AG10803 (cell line): Measurements from ENCODE around the gene KCNAB1.
"Not testable (repeated sequence)": the region's sequence is repeated elsewhere in the genome, so short reads cannot be mapped to it uniquely, and the experiment has no call there.

Experiments used
- DNase-seq: peaks from one replicate; pipeline ENCODE4 v3.0.0; 2010; ENCODE audit warnings: low read depth
- H3K4me3 ChIP-seq: 2 replicates; pipeline ENCODE4 v1.5.1; 2011; ENCODE audit warnings: mild to moderate bottlenecking, low read length, control low read depth
- TF ChIP-seq, protein P1 (sequence below): conservative IDR thresholded peaks from 2 replicates; pipeline ENCODE4 v1.5.1; 2011; ENCODE audit warnings: mild to moderate bottlenecking, low read length, control low read depth, inconsistent platforms

Gene KCNAB1

DNA sequence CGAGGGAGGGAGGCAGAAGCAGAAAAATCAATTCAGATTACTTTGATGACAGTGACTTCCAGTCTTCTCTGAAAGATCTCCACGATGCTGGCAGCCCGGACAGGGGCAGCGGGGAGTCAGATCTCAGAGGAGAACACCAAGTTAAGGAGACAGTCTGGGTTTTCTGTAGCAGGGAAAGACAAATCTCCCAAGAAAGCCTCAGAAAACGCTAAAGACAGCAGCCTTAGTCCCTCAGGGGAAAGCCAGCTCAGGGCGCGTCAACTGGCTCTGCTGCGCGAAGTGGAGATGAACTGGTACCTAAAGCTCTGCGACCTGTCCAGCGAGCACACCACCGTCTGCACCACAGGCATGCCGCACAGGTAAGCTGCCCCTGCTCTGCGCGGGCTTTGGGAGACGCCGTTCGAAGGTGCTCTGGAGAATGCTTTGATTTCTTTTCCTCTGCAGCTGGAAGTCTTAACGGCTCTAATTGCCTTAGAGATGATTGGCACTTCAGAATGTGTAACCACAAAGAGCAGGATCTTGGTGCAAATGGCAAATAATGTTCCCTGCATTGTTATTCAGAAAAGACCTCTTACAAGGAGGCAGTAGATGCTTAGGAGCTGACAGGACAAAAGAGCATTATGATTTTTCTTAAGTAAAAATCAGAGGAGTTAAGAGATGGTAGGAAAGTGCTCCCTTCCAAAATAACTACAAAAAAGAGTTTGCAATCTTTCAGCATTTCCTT lies at the start of gene KCNAB1:
TSS of gene KCNAB1 (plus strand) at position 51 of the 724 bp plus-strand sequence.
- H3K4me3 ChIP-seq = no peak within 1 kb of the TSS
- TF ChIP-seq, protein P1, sequence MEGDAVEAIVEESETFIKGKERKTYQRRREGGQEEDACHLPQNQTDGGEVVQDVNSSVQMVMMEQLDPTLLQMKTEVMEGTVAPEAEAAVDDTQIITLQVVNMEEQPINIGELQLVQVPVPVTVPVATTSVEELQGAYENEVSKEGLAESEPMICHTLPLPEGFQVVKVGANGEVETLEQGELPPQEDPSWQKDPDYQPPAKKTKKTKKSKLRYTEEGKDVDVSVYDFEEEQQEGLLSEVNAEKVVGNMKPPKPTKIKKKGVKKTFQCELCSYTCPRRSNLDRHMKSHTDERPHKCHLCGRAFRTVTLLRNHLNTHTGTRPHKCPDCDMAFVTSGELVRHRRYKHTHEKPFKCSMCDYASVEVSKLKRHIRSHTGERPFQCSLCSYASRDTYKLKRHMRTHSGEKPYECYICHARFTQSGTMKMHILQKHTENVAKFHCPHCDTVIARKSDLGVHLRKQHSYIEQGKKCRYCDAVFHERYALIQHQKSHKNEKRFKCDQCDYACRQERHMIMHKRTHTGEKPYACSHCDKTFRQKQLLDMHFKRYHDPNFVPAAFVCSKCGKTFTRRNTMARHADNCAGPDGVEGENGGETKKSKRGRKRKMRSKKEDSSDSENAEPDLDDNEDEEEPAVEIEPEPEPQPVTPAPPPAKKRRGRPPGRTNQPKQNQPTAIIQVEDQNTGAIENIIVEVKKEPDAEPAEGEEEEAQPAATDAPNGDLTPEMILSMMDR = no peak
- no peak for DNase-seq

DNA sequence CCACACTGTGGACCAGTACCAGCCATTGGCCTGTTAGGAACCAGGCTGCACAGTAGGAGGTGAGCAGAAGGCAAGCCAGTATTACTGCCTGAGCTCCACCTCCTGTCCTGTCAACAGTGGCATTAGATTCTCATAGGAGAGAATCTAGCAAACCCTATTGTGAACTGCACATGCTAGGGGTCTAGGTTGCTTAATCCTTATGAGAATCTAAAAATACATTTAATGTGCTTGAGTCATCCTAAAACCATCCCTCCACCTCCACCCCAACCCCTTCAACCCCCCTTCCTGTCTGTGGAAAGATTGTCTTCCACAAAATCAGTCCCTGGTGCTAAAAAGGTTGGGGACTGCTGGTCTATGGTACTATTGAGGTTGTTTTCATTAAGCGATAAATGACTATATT lies 49.3 kb upstream of the KCNAB1 start:
- peak; percentile 7 for DNase-seq
- TF ChIP-seq, protein P1 = no peak
- no peak overlapping the region for H3K4me3 ChIP-seq

DNA sequence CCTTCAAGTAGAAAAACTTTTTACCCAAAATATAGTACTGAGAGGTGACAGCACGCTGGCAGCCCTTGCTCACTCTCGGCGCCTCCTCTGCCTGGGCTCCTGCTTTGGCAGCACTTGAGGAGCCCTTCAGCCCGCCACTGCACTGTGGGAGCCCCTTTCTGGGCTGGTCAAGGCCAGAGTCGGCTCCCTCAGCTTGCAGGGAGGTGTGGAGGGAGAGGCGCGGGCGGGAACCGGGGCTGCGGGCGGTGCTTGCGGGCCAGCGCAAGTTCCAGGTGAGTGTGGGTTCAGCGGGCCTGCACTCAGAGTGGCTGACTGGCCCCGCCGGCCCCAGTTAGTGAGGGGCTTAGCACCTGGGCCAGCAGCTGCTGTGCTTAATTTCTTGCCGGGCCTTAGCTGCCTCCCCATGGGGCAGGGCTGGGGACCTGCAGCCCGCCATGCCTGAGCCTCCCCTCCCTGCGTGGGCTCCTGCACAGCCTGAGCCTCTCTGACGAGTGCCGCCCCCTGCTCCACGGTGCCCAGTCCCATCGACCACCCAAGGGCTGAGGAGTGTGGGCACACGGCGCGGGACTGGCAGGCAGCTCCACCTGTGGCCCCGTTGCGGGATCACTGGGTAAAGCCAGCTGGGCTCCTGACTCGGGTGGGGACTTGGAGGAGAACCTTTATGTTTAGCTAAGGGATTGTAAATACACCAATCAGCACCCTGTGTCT lies 47.3 kb upstream of the KCNAB1 start:
- DNase-seq, H3K4me3 ChIP-seq: not testable (repeated sequence)

DNA sequence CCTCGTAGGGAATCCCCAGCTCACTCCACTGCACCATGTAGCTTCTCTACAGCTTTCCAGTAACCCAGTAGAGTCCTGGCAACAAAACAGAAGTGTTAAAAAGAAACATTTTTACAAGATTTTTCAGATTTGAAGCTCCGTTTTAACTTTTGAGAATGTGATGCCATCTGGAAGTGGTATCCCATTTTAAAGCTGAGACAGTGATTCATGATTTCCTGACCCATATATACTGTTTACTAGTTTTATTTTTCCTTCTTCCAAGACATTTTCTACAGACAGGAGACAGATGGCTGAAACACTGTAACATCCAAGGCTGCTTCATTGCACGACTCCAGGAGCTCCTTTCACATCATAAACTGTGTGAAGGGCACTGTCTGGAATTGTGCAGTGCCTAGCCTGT lies 30.3 kb upstream of the KCNAB1 start:
- H3K4me3 ChIP-seq = no peak overlapping the region
- no peak for DNase-seq
- TF ChIP-seq, protein P1 = no peak

DNA sequence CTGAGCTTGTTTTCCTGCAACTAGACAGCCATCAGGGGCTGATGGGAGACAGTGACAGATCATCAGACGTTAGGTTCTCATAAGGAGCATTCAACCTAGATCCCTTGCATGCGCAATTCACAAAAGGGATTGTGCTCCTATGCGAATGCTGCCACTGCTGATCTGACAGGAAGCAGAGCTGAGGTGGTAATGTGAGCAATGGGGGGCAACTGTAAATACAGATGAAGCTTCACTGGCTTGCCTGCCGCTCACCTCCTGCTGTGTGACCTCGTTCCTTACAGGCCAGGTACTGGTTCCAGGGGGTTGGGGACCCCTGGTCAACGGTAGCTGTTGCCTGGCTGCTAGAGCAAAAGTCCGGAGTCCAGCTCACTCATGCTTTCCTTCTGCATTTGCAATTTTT lies 26.4 kb upstream of the KCNAB1 start:
- no peak for DNase-seq
- no peak overlapping the region for H3K4me3 ChIP-seq
- TF ChIP-seq, protein P1 = no peak

DNA sequence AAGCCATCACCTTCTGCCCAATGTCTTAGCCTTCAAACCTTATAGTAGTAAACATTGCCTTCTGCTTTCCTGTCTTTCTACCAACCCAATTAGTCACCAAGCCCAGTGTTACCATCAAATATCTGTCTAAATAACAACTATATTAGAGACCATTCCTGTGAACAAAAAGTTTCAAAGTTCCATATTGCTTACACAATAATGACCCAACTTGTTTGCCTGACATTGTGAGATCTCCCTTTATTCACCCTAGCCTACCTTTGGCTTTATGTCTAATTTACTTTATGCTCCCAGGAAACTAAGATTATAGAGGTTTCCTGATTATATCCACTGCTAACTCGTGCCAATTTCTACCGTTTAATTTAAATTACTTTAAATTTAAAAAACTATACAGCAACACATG lies 26.0 kb upstream of the KCNAB1 start:
- H3K4me3 ChIP-seq = no peak overlapping the region
- DNase-seq = no peak
- TF ChIP-seq, protein P1 = no peak

DNA sequence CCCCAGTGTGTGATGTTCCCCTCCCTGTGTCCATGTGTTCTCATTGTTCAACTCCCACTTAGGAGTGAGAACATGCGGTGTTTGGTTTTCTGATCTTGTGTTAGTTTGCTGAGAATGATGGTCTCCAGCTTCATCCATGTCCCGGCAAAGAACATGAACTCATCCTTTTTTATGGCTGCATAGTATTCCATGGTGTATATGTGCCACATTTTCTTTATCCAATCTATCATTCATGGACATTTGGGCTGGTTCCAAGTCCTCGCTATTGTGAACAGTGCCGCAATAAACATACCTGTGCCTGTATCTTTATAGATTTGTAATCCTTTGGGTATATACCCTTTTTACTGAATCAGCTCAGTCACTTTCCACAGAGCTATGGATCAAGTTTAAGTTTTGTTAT lies 24.7 kb upstream of the KCNAB1 start:
- not testable (repeated sequence) for H3K4me3 ChIP-seq, DNase-seq

DNA sequence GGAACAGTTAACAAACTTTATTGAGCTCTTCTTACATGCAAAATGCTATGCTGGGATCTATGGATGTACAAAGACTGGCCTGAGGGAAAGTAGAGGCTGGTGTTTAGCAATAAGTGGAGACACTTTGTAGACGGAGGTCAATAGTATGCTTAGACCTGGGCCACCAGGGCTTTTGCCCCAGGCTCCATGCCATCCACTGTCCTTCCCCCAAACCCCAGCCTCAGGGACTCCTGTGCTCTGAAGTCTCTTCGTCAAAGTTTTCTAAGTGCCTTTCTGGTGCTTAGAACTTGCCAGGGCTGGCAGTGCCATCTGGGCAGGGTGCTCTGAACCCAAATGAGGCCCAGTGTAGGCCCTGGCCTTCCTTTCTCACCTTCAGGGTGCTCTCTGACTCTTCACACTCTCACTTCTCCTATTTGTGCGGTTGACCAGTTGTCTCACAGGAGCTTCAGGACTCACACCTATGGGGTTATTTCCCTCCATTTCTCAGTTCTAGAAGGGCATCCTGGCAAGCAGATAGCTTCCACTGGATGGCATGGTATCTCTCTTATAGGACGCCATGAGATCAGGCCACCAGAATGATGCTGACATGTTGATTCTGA lies 21.8 kb upstream of the KCNAB1 start:
- no peak overlapping the region for H3K4me3 ChIP-seq
- TF ChIP-seq, protein P1 = no peak
- no peak for DNase-seq

DNA sequence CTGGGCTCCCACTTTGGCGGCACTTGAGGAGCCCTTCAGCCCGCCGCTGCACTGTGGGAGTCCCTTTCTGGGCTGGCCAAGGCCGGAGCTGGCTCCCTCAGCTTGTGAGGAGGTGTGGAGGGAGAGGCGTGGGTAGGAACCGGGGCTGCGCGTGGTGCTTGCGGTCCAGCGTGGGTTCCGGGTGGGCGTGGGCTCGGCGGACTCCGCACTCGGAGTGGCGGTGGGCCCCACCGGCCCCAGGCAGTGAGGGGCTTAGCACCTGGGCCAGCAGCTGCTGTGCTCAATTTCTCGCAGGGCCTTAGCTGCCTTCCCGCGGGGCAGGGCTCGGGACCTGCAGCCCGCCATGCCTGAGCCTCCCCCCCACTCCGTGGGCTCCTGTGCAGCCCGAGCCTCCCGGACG lies 21.0 kb upstream of the KCNAB1 start:
- not testable (repeated sequence) for H3K4me3 ChIP-seq, DNase-seq

DNA sequence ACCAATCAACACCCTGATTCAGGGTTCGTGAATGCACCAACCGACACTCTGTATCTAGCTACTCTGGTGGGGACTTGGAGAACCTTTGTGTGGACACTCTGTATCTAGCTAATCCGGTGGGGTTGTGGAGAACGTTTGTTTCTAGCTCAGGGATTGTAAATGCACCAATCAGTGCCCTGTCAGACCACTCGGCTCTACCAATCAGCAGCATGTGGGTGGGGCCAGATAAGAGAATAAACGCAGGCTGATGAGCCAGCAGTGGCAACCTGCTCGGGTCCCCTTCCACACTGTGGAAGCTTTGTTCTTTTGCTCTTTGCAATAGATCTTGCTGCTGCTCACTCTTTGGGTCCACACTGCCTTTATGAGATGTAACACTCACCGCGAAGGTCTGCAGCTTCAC lies 20.4 kb upstream of the KCNAB1 start:
- not testable (repeated sequence) for DNase-seq, H3K4me3 ChIP-seq
